Activated naive CD4-positive, alpha-beta T cell treated with anti-CD3 and anti-CD28 coated beads, Interleukin-2, amount 50 U/mL, for 72 hours (primary cell): ENCODE data around the gene DPF3. TPM values are rescaled to one million over a fixed set of nuclear protein-coding genes. Genes with fewer than 3 reads are reported as not detected.

ENCODE experiments used
- ATAC-seq, 2 donors: fragments of 150-1000 bp; cut with Tn5 transposase; 2 replicates each; pipeline ENCODE4 v1.10.0; 2021; ENCODE audit warnings: mild to moderate bottlenecking in 2 of 2, moderate library complexity in 2 of 2
- DNase-seq, 2 donors: peaks; one replicate each; pipeline ENCODE4 v3.0.0; 2021 to 2022; ENCODE audit warnings: low spot score in 2 of 2
- H3K27ac Mint-ChIP-seq, 2 donors: one replicate each; pipeline ENCODE4 v1.8.0; 2022; ENCODE audit warnings: mild to moderate bottlenecking in 2 of 2, mixed read lengths in 2 of 2
- H3K36me3 Mint-ChIP-seq, 2 donors: one replicate each; pipeline ENCODE4 v1.8.0; 2022; ENCODE audit warnings: mixed read lengths in 2 of 2
- H3K9me3 Mint-ChIP-seq, 2 donors: one replicate each; pipeline ENCODE4 v1.8.0; 2022; ENCODE audit warnings: mixed read lengths in 2 of 2
- total RNA-seq, 2 donors: library from RNA; stranded (reverse); gene quantifications; one replicate each; pipeline ENCODE4 v1.2.3, GENCODE V29; 2022

DPF3 gene
- total RNA-seq, 2 donors from 2014 or later, result 0.29 TPM; not detected in 1

GRCh38 chr14:72715850-72716228 is 178.1 kb downstream of the DPF3 start:
- Mint-ChIP-seq H3K27ac (no peak overlapping the region), H3K9me3 (no peaks in the 10 kb centered on the region)
- ATAC-seq, result no peak

GRCh38 chr14:72715215-72715849 is 178.6 kb downstream of the DPF3 start:
- DNase-seq (no peak), ATAC-seq (no peak)
- Mint-ChIP-seq H3K9me3 (no peaks in the 10 kb centered on the region), H3K27ac (no peak overlapping the region), H3K36me3 (no peaks in the 10 kb centered on the region)

More at GRCh38 chr14:72715850-72716228, 178.1 kb downstream of the DPF3 start:
- H3K36me3 Mint-ChIP-seq, result no peaks in the 10 kb centered on the region
- DNase-seq, result no peak

GRCh38 chr14:72714871-72715214 is 179.1 kb downstream of the DPF3 start:
- DNase-seq, result no peak
- no peak for ATAC-seq
- H3K9me3 Mint-ChIP-seq, result no peaks in the 10 kb centered on the region
- no peaks in the 10 kb centered on the region for H3K36me3 Mint-ChIP-seq
- no peak overlapping the region for H3K27ac Mint-ChIP-seq

- no peak overlapping the region for H3K27ac Mint-ChIP-seq
- ATAC-seq (peak; percentile 55 to 81), DNase-seq (peak; percentile 18 to 61)
- H3K9me3 Mint-ChIP-seq, result no peaks in the 10 kb centered on the region
- no peaks in the 10 kb centered on the region for H3K36me3 Mint-ChIP-seq
Measured at GRCh38 chr14:72714094-72714493, 179.8 kb downstream of the DPF3 start.

- Mint-ChIP-seq H3K9me3 (no peaks in the 10 kb centered on the region), H3K36me3 (no peaks in the 10 kb centered on the region), H3K27ac (no peak overlapping the region)
- ATAC-seq (no peak), DNase-seq (no peak)
Measured at GRCh38 chr14:72711936-72712335, 182.0 kb downstream of the DPF3 start.

- H3K36me3 Mint-ChIP-seq, result no peaks in the 10 kb centered on the region
- no peaks in the 10 kb centered on the region for H3K9me3 Mint-ChIP-seq
- DNase-seq, result no peak
- ATAC-seq, result no peak
- no peak overlapping the region for H3K27ac Mint-ChIP-seq
Measured at GRCh38 chr14:72709916-72710611, 183.8 kb downstream of the DPF3 start.

GRCh38 chr14:72708708-72709475 is 185.0 kb downstream of the DPF3 start:
- Mint-ChIP-seq H3K36me3 (no peaks in the 10 kb centered on the region), H3K27ac (no peak overlapping the region), H3K9me3 (no peaks in the 10 kb centered on the region)
- peak in 1 of 2 donors; percentile 61 for ATAC-seq
- no peak for DNase-seq

GRCh38 chr14:72708222-72708621 is 185.7 kb downstream of the DPF3 start:
- no peak for ATAC-seq
- DNase-seq, result no peak
- Mint-ChIP-seq H3K27ac (no peak overlapping the region), H3K36me3 (no peaks in the 10 kb centered on the region), H3K9me3 (no peaks in the 10 kb centered on the region)

GRCh38 chr14:72706485-72706884 is 187.4 kb downstream of the DPF3 start:
- H3K27ac Mint-ChIP-seq, result no peak overlapping the region
- DNase-seq, result no peak
- no peaks in the 10 kb centered on the region for H3K9me3 Mint-ChIP-seq
- H3K36me3 Mint-ChIP-seq, result no peaks in the 10 kb centered on the region
- peak; percentile 67 to 95 for ATAC-seq

GRCh38 chr14:72704502-72704901 is 189.4 kb downstream of the DPF3 start:
- DNase-seq, result no peak
- no peaks in the 10 kb centered on the region for H3K9me3 Mint-ChIP-seq
- ATAC-seq, result no peak
- no peaks in the 10 kb centered on the region for H3K36me3 Mint-ChIP-seq
- no peak overlapping the region for H3K27ac Mint-ChIP-seq

GRCh38 chr14:72701605-72702004 is 192.3 kb downstream of the DPF3 start:
- H3K36me3 Mint-ChIP-seq, result no peaks in the 10 kb centered on the region
- no peak overlapping the region for H3K27ac Mint-ChIP-seq
- no peak for DNase-seq
- no peak for ATAC-seq
- no peaks in the 10 kb centered on the region for H3K9me3 Mint-ChIP-seq

GRCh38 chr14:72701237-72701565 is 192.7 kb downstream of the DPF3 start:
- ATAC-seq (no peak), DNase-seq (no peak)
- H3K27ac Mint-ChIP-seq, result peak overlapping the region in 1 of 2 donors; percentile 54
- no peaks in the 10 kb centered on the region for H3K36me3 Mint-ChIP-seq
- H3K9me3 Mint-ChIP-seq, result no peaks in the 10 kb centered on the region

GRCh38 chr14:72700338-72701236 is 193.3 kb downstream of the DPF3 start:
- H3K9me3 Mint-ChIP-seq, result no peaks in the 10 kb centered on the region
- DNase-seq (peak in 1 of 2 donors; percentile 11), ATAC-seq (peak; percentile 10 to 22)
- peak overlapping the region; percentile 2 to 54 for H3K27ac Mint-ChIP-seq
- H3K36me3 Mint-ChIP-seq, result no peaks in the 10 kb centered on the region

- no peaks in the 10 kb centered on the region for H3K36me3 Mint-ChIP-seq
- peak in 1 of 2 donors; percentile 70 for ATAC-seq
- DNase-seq, result no peak
Measured at GRCh38 chr14:72699852-72700257, 194.0 kb downstream of the DPF3 start.

GRCh38 chr14:72699443-72699842 is 194.5 kb downstream of the DPF3 start:
- peaks cover 0 to 3% of the 10 kb centered on the region in 2 donors for H3K9me3 Mint-ChIP-seq

More at GRCh38 chr14:72699852-72700257, 194.0 kb downstream of the DPF3 start:
- Mint-ChIP-seq H3K9me3 (peaks cover 0 to 3% of the 10 kb centered on the region in 2 donors), H3K27ac (peak overlapping the region in 1 of 2 donors; percentile 78)

GRCh38 chr14:72692696-72693095 is 201.2 kb downstream of the DPF3 start:
- Mint-ChIP-seq H3K9me3 (peaks cover 0 to 3% of the 10 kb centered on the region in 2 donors), H3K36me3 (no peaks in the 10 kb centered on the region), H3K27ac (no peak overlapping the region)
- DNase-seq (no peak), ATAC-seq (no peak)

More at GRCh38 chr14:72699443-72699842, 194.5 kb downstream of the DPF3 start:
- no peaks in the 10 kb centered on the region for H3K36me3 Mint-ChIP-seq
- DNase-seq, result no peak
- peak in 1 of 2 donors; percentile 90 for ATAC-seq
- peak overlapping the region in 1 of 2 donors; percentile 78 for H3K27ac Mint-ChIP-seq
